Right atrium auricular region (tissue), 2 donors: Measurements from ENCODE around the gene PRKD3. TPM values are rescaled to one million over a fixed set of nuclear protein-coding genes. Genes with fewer than 3 reads are reported as not detected.
A peak's percentile ranks its signal among the peaks of the same experiment; 100 is the strongest.

Experiments used
- DNase-seq: peaks from one replicate; pipeline ENCODE4 v3.0.0-alpha.2; 2019; ENCODE audit warnings: low spot score
- H3K27ac ChIP-seq, 2 donors: fragments of 200-600 bp; sonication (generic); 1 replicate in 1 of 2; 2 replicates in 1 of 2; pipeline ENCODE4 v1.5.1; 2016 to 2019
- H3K27me3 ChIP-seq, 2 donors: fragments of 200-600 bp; sonication (generic); one replicate each; pipeline versions ENCODE4 v1.5.1 to v1.6.0; 2017 to 2019
- H3K36me3 ChIP-seq: fragments of 200-600 bp; sonication (generic); one replicate; pipeline ENCODE4 v1.5.1; 2016
- H3K4me1 ChIP-seq, 2 donors: fragments of 200-600 bp; sonication (generic); one replicate each; pipeline versions ENCODE4 v1.5.1 to v1.6.0; 2017 to 2019
- H3K4me3 ChIP-seq, 2 donors: fragments of 200-600 bp; sonication (generic); 1 replicate in 1 of 2; 2 replicates in 1 of 2; pipeline ENCODE4 v1.5.1; 2017 to 2019; ENCODE audit warnings: mild to moderate bottlenecking in 1 of 2, moderate library complexity in 1 of 2
- H3K9me3 ChIP-seq, 2 donors: fragments of 200-600 bp; sonication (generic); one replicate each; pipeline ENCODE4 v1.5.1; 2019
- CTCF ChIP-seq, 2 donors: fragments of 200-600 bp; sonication (generic); IDR thresholded peaks; one replicate each; pipeline ENCODE4 v1.5.1; 2019; ENCODE audit warnings: antibody characterized with exemption in 2 of 2
- total RNA-seq, 2 donors: library from RNA; depleted of rRNA; stranded (reverse); fragments of >200 nt; gene quantifications; one replicate each; pipeline ENCODE4 v1.1.0, GENCODE V29; 2016

The PRKD3 gene
- total RNA-seq, 2 donors from 2014 or later = 13.0 to 20.6 TPM

- Histone ChIP-seq H3K9me3 (no peaks in the 10 kb centered on the region), H3K36me3 (no peaks in the 10 kb centered on the region), H3K4me3 (no peak overlapping the region), H3K4me1 (peaks cover 0 to 3% of the 10 kb centered on the region in 2 donors), H3K27ac (no peak overlapping the region), H3K27me3 (no peaks in the 10 kb centered on the region)
- DNase-seq = no peak
- no peak for TF ChIP-seq CTCF (IDR thresholded peaks at IDR 0.05)
Measured at GRCh38 chr2:37350034-37350433, 25.4 kb upstream of the PRKD3 start.

- Histone ChIP-seq H3K27me3 (no peaks in the 10 kb centered on the region), H3K27ac (no peak overlapping the region), H3K36me3 (no peaks in the 10 kb centered on the region), H3K4me3 (no peak overlapping the region), H3K4me1 (peaks cover 0 to 10% of the 10 kb centered on the region in 2 donors), H3K9me3 (no peaks in the 10 kb centered on the region)
- DNase-seq = no peak
- no peak for TF ChIP-seq CTCF (IDR thresholded peaks at IDR 0.05)
Measured at GRCh38 chr2:37349231-37349860, 24.7 kb upstream of the PRKD3 start.

- Histone ChIP-seq H3K4me1 (peaks cover 0 to 22% of the 10 kb centered on the region in 2 donors), H3K27ac (no peak overlapping the region), H3K4me3 (no peak overlapping the region), H3K36me3 (no peaks in the 10 kb centered on the region), H3K9me3 (no peaks in the 10 kb centered on the region), H3K27me3 (no peaks in the 10 kb centered on the region)
- DNase-seq = no peak
- TF ChIP-seq CTCF (IDR thresholded peaks at IDR 0.05) = no peak
Measured at GRCh38 chr2:37348155-37348554, 23.5 kb upstream of the PRKD3 start.

GRCh38 chr2:37344453-37345361 lies 20.1 kb upstream of the PRKD3 start, which contains the start of gene QPCT:
Gene QPCT (plus strand): TSS chr2:37344630. CDS start chr2:37344732, 102 bp downstream.
- Histone ChIP-seq H3K27ac (peak within 1 kb of the TSS in 1 of 2 donors; percentile 57), H3K4me1 (peaks cover 0 to 29% of the 10 kb centered on the region in 2 donors), H3K27me3 (no peaks in the 10 kb centered on the region), H3K36me3 (no peaks in the 10 kb centered on the region), H3K9me3 (no peaks in the 10 kb centered on the region), H3K4me3 (peak within 1 kb of the TSS; percentile 47 to 63)
- TF ChIP-seq CTCF (IDR thresholded peaks at IDR 0.05) = no peak
- DNase-seq = no peak

GRCh38 chr2:37343537-37344434 lies 19.2 kb upstream of the PRKD3 start:
- H3K4me1 ChIP-seq = peaks cover 0 to 29% of the 10 kb centered on the region in 2 donors
- peak overlapping the region in 1 of 2 donors; percentile 57 for H3K27ac ChIP-seq
- H3K36me3 ChIP-seq = no peaks in the 10 kb centered on the region
- no peaks in the 10 kb centered on the region for H3K27me3 ChIP-seq
- DNase-seq = no peak
- TF ChIP-seq CTCF (IDR thresholded peaks at IDR 0.05) = peak in 1 of 2 donors; percentile 46
- H3K9me3 ChIP-seq = no peaks in the 10 kb centered on the region
- peak overlapping the region; percentile 47 to 63 for H3K4me3 ChIP-seq
